Mesothelial cell of epicardium (in vitro differentiated cells): Measurements from ENCODE around the gene MAU2. TPM values are rescaled to one million over a fixed set of nuclear protein-coding genes. Genes with fewer than 3 reads are reported as not detected.

Experiments used
- DNase-seq, 2 experiments: peaks; one replicate each; pipeline ENCODE4 v3.0.0; 2021; ENCODE audit warnings: low spot score in 2 of 2; ENCODE audit not compliant: unreplicated experiment in 2 of 2
- H3K27ac Mint-ChIP-seq: 2 replicates; pipeline ENCODE4 v1.8.0; 2021; ENCODE audit warnings: mixed read lengths
- H3K27me3 Mint-ChIP-seq: 2 replicates; pipeline ENCODE4 v1.8.0; 2021; ENCODE audit warnings: low read depth, mixed read lengths
- H3K36me3 Mint-ChIP-seq: 2 replicates; pipeline ENCODE4 v1.8.0; 2021; ENCODE audit warnings: mixed read lengths
- H3K4me1 Mint-ChIP-seq: 2 replicates; pipeline ENCODE4 v1.8.0; 2021; ENCODE audit warnings: mixed read lengths
- H3K4me3 Mint-ChIP-seq: 2 replicates; pipeline ENCODE4 v1.8.0; 2021; ENCODE audit warnings: mild to moderate bottlenecking, moderate library complexity, mixed read lengths
- H3K9me3 Mint-ChIP-seq: 2 replicates; pipeline ENCODE4 v1.8.0; 2021; ENCODE audit warnings: mixed read lengths
- total RNA-seq: library from RNA; stranded (reverse); gene quantifications from 3 replicates; pipeline ENCODE4 v1.2.1, GENCODE V29; 2021
- TF ChIP-seq, protein P1 (sequence below): fragments of 200-600 bp; sonication (generic); IDR thresholded peaks from one replicate; pipeline ENCODE4 v1.5.0; 2021; ENCODE audit warnings: antibody characterized with exemption; ENCODE audit not compliant: unreplicated experiment

MAU2 gene
- total RNA-seq, 1 donor from 2014 or later, result 107 TPM

DNA sequence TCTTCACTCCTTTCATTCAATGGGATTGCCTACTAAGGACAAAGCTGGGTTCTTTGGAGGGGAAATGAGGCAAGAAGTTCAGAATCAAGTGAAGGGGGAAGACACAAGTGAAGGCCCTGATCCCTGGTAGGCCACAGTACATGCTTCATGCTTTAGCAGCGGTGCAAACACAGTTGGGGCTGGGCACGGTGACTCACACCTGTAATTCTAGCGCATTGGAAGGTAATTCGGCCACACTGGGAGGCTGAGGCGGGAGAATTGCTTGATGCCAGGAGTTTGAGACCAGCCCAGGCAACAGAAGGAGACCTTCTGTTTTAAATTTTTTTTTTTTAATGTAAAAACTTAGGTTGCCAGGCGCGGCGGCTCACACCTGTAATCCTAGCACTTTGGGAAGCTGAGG lies 61.5 kb downstream of the MAU2 start:
- H3K27ac Mint-ChIP-seq, result peak overlapping the region; percentile 37
- H3K36me3 Mint-ChIP-seq, result peaks cover 2% of the 10 kb centered on the region
- peak overlapping the region; percentile 22 for H3K4me3 Mint-ChIP-seq
- no peaks in the 10 kb centered on the region for H3K27me3 Mint-ChIP-seq
- TF ChIP-seq, protein P1, sequence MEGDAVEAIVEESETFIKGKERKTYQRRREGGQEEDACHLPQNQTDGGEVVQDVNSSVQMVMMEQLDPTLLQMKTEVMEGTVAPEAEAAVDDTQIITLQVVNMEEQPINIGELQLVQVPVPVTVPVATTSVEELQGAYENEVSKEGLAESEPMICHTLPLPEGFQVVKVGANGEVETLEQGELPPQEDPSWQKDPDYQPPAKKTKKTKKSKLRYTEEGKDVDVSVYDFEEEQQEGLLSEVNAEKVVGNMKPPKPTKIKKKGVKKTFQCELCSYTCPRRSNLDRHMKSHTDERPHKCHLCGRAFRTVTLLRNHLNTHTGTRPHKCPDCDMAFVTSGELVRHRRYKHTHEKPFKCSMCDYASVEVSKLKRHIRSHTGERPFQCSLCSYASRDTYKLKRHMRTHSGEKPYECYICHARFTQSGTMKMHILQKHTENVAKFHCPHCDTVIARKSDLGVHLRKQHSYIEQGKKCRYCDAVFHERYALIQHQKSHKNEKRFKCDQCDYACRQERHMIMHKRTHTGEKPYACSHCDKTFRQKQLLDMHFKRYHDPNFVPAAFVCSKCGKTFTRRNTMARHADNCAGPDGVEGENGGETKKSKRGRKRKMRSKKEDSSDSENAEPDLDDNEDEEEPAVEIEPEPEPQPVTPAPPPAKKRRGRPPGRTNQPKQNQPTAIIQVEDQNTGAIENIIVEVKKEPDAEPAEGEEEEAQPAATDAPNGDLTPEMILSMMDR, result no peak
- H3K9me3 Mint-ChIP-seq, result no peaks in the 10 kb centered on the region
- H3K4me1 Mint-ChIP-seq, result peaks cover 29% of the 10 kb centered on the region
- no peak for DNase-seq

- no peaks in the 10 kb centered on the region for H3K9me3 Mint-ChIP-seq
- no peak overlapping the region for H3K27ac Mint-ChIP-seq
- H3K36me3 Mint-ChIP-seq, result peaks cover 4% of the 10 kb centered on the region
- no peak for DNase-seq
- no peaks in the 10 kb centered on the region for H3K27me3 Mint-ChIP-seq
- no peak overlapping the region for H3K4me3 Mint-ChIP-seq
- H3K4me1 Mint-ChIP-seq, result peaks cover 37% of the 10 kb centered on the region
- TF ChIP-seq, protein P1, result no peak
Measured at GRCh38 chr19:19384486-19384885, 63.9 kb downstream of the MAU2 start.

DNA sequence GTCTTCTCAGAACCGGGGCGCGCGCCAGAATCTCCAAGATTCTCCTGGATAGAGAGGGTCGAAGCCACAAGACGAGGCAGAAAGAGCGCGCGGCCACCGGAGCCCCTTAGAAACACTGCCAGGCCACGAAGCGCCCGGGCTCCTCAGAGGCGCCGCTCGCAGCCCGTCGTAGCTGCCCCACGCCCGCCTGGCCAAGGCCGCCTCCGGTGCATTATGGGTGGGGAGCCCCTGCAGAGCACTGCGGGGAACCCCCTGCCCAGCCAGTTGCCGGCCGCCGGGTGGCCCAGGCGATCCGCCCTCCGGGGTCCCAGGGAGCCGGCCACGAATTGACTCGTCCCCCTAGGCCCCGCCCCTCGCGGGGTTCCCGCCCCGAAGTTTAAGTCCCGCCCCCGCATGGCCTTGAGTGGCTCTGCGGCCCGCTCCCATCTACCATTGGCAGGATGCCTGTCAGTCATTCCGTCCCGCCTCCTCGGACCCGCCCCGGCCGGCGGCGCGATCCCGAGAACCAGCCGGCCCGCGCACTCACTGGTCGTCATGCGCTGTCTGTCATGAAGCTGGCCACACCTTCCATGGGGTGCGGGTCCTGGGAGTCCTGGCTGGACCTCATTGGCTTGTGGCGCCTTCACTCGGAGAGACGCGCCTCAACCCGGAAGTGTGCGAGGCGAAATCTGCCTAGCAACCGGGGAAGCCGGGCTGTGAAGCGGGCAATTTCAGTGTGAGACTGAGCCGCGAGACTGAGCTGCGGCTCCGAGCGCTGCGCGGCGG lies 64.7 kb downstream of the MAU2 start:
- peaks cover 4% of the 10 kb centered on the region for H3K36me3 Mint-ChIP-seq
- H3K4me3 Mint-ChIP-seq, result peak overlapping the region; percentile 81
- DNase-seq, result peak; percentile 99
- TF ChIP-seq, protein P1, result no peak
- H3K27ac Mint-ChIP-seq, result peak overlapping the region; percentile 90
- H3K27me3 Mint-ChIP-seq, result no peaks in the 10 kb centered on the region
- H3K4me1 Mint-ChIP-seq, result peaks cover 33% of the 10 kb centered on the region
- H3K9me3 Mint-ChIP-seq, result no peaks in the 10 kb centered on the region

GRCh38 chr19:19385896-19386869 lies 65.6 kb downstream of the MAU2 start:
- peaks cover 35% of the 10 kb centered on the region for H3K4me1 Mint-ChIP-seq
- H3K4me3 Mint-ChIP-seq, result peak overlapping the region; percentile 81

GRCh38 chr19:19387108-19387507 lies 66.5 kb downstream of the MAU2 start:
- Mint-ChIP-seq H3K36me3 (peaks cover 4% of the 10 kb centered on the region), H3K4me1 (peaks cover 39% of the 10 kb centered on the region), H3K4me3 (peak overlapping the region; percentile 78), H3K27ac (peak overlapping the region; percentile 25), H3K9me3 (no peaks in the 10 kb centered on the region), H3K27me3 (no peaks in the 10 kb centered on the region)
- no peak for DNase-seq
- TF ChIP-seq, protein P1, result no peak

More at GRCh38 chr19:19385896-19386869, 65.6 kb downstream of the MAU2 start:
- TF ChIP-seq, protein P1, result no peak
- Mint-ChIP-seq H3K27ac (peak overlapping the region; percentile 82), H3K9me3 (no peaks in the 10 kb centered on the region), H3K36me3 (peaks cover 4% of the 10 kb centered on the region), H3K27me3 (no peaks in the 10 kb centered on the region)
- DNase-seq, result peak; percentile 41 to 67
